ENCODE measurements around the gene UBL7.
A peak's percentile ranks its signal among the peaks of the same experiment; 100 is the strongest.

Gene UBL7

DNA sequence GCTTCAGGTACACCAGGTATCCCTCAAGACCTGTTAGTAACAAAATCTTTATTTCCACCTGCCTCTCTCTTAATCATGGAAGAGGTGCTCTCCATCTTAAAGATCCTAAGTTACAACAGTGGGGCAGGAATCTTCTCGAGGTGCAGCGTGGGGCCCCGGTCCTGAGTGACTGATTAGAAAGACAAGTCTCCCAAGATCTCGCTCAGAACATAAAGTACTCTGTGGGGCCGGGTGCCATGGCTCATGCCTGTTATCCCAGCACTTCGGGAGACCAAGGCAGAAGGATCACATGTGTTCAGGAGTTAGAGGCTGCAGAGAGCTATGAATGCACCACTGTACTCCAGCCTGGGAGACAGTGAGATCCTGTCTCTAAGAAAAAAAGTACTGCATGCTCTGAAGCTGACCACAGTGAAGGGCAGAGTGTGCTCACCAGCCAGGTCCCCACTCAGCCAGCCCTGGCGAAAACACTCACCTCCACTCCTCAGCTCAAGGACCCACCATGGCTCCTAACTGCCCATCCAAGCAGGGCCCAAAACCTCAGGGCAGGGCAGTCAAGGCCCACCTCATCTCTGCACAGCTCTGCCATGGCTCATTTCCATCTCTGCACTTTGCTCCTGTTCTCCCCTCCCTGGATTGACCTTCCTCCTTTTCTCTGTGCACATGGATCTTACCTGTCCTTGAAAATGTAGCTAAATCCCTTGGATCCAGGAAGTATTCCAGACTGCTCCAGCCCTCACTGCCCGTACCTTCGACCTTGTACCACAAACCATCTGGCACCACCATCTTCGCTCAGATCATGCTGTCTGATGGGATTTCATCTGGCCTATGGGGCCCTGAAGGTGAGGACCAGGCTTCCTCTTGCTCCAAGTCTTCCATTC is 34.3 kb downstream of the UBL7 start:
- no peak overlapping the region for H3K4me3 ChIP-seq (ENCODE audit: low read length)
- no peak for DNase-seq (ENCODE audit: low read depth)
- TF ChIP-seq, protein P1, sequence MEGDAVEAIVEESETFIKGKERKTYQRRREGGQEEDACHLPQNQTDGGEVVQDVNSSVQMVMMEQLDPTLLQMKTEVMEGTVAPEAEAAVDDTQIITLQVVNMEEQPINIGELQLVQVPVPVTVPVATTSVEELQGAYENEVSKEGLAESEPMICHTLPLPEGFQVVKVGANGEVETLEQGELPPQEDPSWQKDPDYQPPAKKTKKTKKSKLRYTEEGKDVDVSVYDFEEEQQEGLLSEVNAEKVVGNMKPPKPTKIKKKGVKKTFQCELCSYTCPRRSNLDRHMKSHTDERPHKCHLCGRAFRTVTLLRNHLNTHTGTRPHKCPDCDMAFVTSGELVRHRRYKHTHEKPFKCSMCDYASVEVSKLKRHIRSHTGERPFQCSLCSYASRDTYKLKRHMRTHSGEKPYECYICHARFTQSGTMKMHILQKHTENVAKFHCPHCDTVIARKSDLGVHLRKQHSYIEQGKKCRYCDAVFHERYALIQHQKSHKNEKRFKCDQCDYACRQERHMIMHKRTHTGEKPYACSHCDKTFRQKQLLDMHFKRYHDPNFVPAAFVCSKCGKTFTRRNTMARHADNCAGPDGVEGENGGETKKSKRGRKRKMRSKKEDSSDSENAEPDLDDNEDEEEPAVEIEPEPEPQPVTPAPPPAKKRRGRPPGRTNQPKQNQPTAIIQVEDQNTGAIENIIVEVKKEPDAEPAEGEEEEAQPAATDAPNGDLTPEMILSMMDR (conservative IDR thresholded peaks at IDR 0.05; ENCODE audit: low read length) = no peak

DNA sequence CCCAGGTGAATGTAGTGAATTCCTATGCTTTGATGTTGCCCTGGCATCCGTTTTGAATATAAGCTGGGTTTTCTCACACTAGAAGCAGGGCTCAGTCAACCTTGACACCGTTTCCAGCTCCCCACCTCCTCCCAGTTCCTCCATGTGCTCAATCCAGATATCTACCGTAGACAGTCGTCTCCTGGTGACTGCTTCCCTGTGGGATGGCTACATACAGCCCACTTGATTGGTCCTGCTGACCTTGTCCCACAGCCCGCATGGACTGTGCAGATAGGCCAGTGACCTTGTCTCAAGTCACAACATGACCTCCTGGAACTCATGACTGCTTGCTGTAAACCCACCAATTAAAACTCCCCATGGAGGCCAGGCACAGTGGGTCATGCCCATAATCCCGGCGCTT is 35.3 kb downstream of the UBL7 start:
- no peak for DNase-seq (ENCODE audit: low read depth)
- no peak overlapping the region for H3K4me3 ChIP-seq (ENCODE audit: low read length)
- TF ChIP-seq, protein P1 (conservative IDR thresholded peaks at IDR 0.05; ENCODE audit: low read length) = no peak

DNA sequence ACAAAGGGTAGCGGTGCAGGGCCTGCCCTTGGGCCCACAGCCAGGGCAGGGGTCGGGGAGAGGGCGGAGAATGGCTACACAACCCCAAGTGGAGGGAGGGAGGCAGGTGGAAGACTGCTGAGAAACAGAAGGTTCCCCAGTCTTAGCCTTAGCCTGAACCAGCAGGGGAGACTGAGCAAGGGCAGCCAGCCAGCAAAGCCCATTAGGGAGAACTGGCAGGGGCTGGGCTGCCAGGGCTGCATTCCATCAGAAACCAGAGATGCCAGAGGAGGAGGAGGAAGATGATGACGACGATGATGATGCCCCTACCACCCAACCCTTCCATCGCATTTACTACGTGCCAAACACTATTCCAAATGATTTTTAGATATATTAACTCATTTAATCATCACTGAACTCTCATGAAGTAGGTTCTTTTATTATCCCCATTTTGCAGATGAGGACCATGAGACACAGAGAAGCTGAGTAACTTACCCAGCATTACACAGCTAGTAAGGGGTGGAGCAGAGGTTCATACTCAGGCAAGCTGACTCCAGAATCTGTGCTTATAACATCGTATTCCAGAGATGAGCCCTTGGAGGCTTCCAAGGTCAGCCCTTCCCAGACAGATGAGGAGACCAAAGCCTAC is 35.9 kb downstream of the UBL7 start:
- TF ChIP-seq, protein P1 (conservative IDR thresholded peaks at IDR 0.05; ENCODE audit: low read length) = no peak
- no peak for DNase-seq (ENCODE audit: low read depth)
- no peak overlapping the region for H3K4me3 ChIP-seq (ENCODE audit: low read length)

DNA sequence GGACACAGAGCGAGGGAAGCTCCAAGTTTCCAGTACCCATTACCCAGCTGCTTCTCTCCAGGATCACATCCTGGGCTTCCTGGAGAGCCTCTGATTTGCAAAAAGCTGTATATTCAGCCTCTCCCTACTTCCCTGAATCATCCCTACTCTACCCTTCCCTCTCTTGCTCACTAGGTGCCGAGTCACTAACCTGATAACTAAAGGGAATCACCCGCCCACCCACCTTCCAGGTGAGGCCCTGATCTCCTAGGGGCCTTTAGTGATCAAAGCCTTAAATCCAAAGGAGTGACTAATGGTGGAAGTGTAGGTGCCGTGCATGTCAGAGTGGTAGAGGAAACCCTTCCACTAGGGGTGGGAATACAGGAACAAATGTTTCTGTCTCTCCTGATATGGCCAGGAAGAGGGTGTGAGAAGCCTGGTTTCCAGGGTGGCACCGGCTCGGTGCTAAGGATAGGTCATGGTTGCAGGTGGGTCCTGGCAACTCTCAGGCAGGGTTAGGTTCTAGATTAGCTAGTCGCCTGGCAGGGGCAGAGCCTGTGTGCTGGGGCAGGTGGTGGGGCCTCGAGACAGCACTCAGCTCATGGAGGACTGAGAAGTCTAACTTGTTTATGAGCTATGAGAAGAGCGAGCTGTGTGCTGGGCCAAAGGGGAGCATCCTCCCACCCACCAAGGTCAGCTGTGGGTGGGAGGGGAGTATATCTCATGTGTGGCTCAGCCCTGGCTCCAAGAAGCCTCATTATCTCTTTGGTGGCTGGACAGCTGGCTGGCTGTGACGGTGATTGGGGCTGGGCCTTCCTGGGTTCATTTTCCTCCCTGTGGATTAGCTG is 37.3 kb downstream of the UBL7 start:
- TF ChIP-seq, protein P1 (conservative IDR thresholded peaks at IDR 0.05; ENCODE audit: low read length) = no peak
- no peak for DNase-seq (ENCODE audit: low read depth)
- H3K4me3 ChIP-seq (ENCODE audit: low read length) = no peak overlapping the region

DNA sequence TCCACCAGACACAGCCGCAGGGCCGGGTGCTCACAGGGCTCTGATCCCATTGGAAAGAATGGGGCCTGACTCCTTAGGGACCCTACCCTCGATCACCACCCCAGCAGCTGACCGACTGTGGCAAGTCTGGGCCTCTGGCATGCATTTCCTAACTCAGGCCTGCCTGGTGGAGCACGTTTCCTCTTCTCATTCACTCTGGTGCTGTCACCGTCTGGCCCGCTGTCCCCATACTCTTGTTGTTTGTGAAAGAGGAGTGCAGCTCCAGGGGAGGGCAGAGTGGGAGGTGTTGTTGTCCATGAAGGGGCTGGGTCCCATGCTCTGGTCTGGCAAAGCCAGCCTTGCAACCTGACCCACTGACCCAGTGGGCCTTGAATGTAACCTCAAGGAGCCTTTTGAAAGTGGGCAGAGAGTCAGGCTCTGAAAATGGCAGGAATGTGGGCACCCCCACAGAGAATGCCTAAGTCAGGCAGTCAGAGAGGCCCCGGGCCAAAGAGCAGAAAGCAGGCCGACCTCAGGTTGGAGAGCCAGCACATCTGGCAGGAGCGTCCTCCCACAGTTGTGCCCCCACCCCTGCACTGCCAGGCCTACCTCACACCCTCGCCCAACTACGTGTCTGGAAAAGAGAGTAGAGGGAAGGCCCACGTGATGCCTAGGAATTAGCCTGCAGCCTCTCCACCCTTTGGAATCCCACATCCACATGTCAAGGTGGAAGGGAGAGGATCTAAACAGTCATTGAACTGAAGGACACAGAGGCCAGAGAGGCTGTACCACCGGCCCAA is 38.1 kb downstream of the UBL7 start:
- TF ChIP-seq, protein P1 (conservative IDR thresholded peaks at IDR 0.05; ENCODE audit: low read length) = no peak
- peak; percentile 95 for DNase-seq (ENCODE audit: low read depth)
- no peak overlapping the region for H3K4me3 ChIP-seq (ENCODE audit: low read length)

DNA sequence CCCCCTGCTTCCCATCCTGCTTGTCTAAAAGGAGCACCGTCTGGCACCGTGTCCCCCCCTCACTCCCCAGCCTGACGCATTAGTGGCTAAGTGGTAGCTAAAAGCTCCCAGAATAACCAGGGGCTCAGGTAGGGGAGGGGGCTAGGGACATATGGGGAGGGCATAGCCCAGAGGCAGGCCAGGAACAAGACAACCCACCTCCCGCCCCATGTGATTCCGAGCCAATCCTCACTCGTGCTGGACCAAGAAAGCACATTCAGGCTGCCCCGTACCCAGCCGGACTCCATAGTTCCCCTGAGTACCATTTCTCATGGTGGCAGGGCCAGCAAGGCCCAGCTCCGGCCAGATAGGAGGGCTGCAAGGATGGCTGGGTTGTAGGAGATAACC is 38.7 kb downstream of the UBL7 start:
- no peak overlapping the region for H3K4me3 ChIP-seq (ENCODE audit: low read length)
- TF ChIP-seq, protein P1 (conservative IDR thresholded peaks at IDR 0.05; ENCODE audit: low read length) = no peak
- no peak for DNase-seq (ENCODE audit: low read depth)

Data from AG10803 (cell line).